ENCODE data around the gene SLC37A2.

DNA sequence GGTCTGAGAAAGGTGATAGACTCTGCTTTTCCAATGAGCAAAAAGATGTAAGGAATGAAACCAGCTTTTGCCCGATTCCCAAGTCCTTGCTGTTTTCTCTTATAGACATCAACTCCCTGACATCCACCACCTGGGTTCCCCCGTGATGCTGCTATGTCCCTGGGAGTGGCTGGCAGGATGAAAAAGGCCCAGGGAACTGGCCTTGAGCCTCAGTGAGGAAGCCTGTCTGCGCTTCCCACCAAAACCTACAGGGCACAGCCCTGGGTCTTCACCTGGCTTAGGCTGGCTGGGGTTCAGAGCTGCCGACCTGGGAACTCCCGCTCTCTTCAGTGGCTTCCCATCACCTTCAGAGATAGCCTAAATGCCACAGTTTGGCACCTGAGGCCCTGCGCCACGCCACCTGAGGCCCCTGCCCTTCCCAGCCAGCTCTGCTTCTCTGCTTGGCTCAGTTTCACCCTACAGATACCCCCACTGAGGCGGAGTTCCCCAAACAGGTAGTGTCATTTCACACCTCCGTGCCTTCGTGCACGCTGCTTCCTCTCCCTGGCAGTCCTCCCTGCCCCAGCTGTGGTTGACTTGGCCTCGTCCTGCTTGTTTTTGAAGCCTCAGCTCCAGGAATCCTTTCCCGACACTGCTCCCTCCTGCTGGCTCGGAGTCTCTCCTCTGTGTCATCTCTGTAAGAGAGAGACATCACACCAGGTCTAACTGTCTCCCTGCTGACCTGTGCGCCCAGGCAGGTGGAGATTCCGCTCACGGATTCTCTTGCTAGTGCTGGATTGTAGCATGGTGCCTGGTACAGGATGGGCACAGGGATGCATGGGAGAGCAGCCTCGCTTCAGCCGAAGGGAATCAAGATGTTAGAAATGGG, 10.7 kb downstream of the SLC37A2 start:
- TF ChIP-seq, protein P1, sequence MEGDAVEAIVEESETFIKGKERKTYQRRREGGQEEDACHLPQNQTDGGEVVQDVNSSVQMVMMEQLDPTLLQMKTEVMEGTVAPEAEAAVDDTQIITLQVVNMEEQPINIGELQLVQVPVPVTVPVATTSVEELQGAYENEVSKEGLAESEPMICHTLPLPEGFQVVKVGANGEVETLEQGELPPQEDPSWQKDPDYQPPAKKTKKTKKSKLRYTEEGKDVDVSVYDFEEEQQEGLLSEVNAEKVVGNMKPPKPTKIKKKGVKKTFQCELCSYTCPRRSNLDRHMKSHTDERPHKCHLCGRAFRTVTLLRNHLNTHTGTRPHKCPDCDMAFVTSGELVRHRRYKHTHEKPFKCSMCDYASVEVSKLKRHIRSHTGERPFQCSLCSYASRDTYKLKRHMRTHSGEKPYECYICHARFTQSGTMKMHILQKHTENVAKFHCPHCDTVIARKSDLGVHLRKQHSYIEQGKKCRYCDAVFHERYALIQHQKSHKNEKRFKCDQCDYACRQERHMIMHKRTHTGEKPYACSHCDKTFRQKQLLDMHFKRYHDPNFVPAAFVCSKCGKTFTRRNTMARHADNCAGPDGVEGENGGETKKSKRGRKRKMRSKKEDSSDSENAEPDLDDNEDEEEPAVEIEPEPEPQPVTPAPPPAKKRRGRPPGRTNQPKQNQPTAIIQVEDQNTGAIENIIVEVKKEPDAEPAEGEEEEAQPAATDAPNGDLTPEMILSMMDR (IDR thresholded peaks at IDR 0.05) = no peak
- TF ChIP-seq POLR2A (IDR thresholded peaks at IDR 0.05) = no peak
